ENCODE measurements around the gene RPS27.
"Not testable (repeated sequence)": the region's sequence is repeated elsewhere in the genome, so short reads cannot be mapped to it uniquely, and the experiment has no call there.

Gene RPS27

GRCh38 chr1:153985941-153986761 lies 4.4 kb upstream of the RPS27 start, which contains the start of gene RAB13:
Gene RAB13 (minus strand): TSS chr1:153986339. CDS start chr1:153986236, 103 bp downstream.
- peak; percentile 93 for DNase-seq (ENCODE audit: low spot score)

- no peak for DNase-seq (ENCODE audit: low spot score)
These were observed 2.9 kb upstream of the RPS27 start for GRCh38 chr1:153987621-153988020.

- no peak for DNase-seq (ENCODE audit: low spot score)
These were observed 629 bp downstream of the RPS27 start for GRCh38 chr1:153991151-153991630.

GRCh38 chr1:153991806-153992205 lies 1.2 kb downstream of the RPS27 start:
- no peak for DNase-seq (ENCODE audit: low spot score)

- DNase-seq (ENCODE audit: low spot score) = no peak
These were observed 4.6 kb downstream of the RPS27 start for GRCh38 chr1:153995202-153995601.

GRCh38 chr1:153995640-153996039 lies 5.1 kb downstream of the RPS27 start:
- no peak for DNase-seq (ENCODE audit: low spot score)

- DNase-seq (ENCODE audit: low spot score) = not testable (repeated sequence)
These were observed 6.3 kb downstream of the RPS27 start for GRCh38 chr1:153996882-153997281.

GRCh38 chr1:154000420-154000819 lies 9.9 kb downstream of the RPS27 start:
- DNase-seq (ENCODE audit: low spot score) = no peak

GRCh38 chr1:154006136-154006535 lies 15.6 kb downstream of the RPS27 start:
- peak; percentile 63 for DNase-seq (ENCODE audit: low spot score)

GRCh38 chr1:154012129-154012528 lies 21.6 kb downstream of the RPS27 start:
- DNase-seq (ENCODE audit: low spot score) = no peak

GRCh38 chr1:154012543-154012942 lies 22.0 kb downstream of the RPS27 start:
- not testable (repeated sequence) for DNase-seq (ENCODE audit: low spot score)

- DNase-seq (ENCODE audit: low spot score) = peak; percentile 39
These were observed 23.8 kb downstream of the RPS27 start for GRCh38 chr1:154014154-154014907.

- no peak for DNase-seq (ENCODE audit: low spot score)
These were observed 28.7 kb downstream of the RPS27 start for GRCh38 chr1:154019269-154019668.

GRCh38 chr1:154019940-154020339 lies 29.4 kb downstream of the RPS27 start:
- DNase-seq (ENCODE audit: low spot score) = no peak

GRCh38 chr1:154033697-154034096 lies 43.1 kb downstream of the RPS27 start:
- DNase-seq (ENCODE audit: low spot score) = not testable (repeated sequence)
